Measurements from ENCODE around the gene HES1.

DNA sequence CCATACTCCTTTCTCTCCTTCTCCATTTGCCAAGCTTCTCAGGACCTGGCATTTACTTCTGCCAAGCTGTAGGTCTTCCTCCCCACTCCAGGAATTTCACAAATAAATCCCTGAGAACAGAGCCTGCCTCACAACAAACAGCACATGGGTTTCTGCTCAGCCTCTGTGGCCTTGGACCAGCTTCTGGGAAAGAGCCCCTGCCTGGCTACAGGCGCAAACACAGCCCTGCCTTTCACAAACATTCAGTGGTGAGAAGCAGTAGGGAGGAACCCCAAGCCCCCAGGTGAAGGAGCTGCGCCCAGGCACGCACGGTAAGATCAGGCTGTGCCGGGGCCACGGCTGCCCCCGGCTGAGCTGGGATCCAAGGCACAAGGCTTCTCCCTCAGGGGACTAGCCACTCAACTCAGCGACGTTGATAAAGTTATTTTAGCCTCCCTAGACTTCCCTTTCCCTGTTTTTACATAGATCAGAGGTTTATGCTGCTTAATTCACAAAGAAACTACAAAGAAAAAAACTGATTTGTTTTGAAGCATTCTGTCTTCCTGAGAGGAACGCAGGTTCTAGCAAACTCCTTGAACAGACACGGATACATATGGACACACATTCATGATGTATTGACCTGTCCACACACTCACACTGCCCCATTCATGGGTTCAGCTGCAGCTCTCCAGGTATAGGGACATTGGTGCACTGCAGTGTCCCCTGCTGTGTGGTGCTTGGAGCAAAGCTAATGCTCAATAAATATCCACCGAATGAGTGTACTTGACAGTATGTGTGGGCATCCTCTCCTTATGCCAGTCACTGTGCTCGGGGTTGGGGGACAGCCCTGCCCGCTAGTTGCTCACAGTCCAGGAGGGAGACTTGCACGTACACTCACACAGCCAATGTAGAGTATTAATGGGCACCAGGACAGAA, 25.4 kb downstream of the HES1 start:
- no peak for TF ChIP-seq POLR2AphosphoS5 (IDR thresholded peaks at IDR 0.05; ENCODE audit: low read depth, low read length)
- TF ChIP-seq, protein P1, sequence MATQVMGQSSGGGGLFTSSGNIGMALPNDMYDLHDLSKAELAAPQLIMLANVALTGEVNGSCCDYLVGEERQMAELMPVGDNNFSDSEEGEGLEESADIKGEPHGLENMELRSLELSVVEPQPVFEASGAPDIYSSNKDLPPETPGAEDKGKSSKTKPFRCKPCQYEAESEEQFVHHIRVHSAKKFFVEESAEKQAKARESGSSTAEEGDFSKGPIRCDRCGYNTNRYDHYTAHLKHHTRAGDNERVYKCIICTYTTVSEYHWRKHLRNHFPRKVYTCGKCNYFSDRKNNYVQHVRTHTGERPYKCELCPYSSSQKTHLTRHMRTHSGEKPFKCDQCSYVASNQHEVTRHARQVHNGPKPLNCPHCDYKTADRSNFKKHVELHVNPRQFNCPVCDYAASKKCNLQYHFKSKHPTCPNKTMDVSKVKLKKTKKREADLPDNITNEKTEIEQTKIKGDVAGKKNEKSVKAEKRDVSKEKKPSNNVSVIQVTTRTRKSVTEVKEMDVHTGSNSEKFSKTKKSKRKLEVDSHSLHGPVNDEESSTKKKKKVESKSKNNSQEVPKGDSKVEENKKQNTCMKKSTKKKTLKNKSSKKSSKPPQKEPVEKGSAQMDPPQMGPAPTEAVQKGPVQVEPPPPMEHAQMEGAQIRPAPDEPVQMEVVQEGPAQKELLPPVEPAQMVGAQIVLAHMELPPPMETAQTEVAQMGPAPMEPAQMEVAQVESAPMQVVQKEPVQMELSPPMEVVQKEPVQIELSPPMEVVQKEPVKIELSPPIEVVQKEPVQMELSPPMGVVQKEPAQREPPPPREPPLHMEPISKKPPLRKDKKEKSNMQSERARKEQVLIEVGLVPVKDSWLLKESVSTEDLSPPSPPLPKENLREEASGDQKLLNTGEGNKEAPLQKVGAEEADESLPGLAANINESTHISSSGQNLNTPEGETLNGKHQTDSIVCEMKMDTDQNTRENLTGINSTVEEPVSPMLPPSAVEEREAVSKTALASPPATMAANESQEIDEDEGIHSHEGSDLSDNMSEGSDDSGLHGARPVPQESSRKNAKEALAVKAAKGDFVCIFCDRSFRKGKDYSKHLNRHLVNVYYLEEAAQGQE (IDR thresholded peaks at IDR 0.05; ENCODE audit: insufficient read depth in 1 of 2, low read depth in 2 of 2, low read length in 2 of 2) = no peak
